ENCODE results near the gene PROC. TPM values are rescaled to one million over a fixed set of nuclear protein-coding genes. Genes with fewer than 3 reads are reported as not detected.

Gene PROC
- total and polyA plus RNA-seq, 9 of the 15 experiments (the other 6 are each of a cell fraction or from before 2014, with no cell fraction given), result not detected

- no peak for TF ChIP-seq ZNF277 (CRISPR knock-in tag; IDR thresholded peaks at IDR 0.05; ENCODE audit: borderline replicate concordance)
- peak; percentile 36 for TF ChIP-seq RBM25 (IDR thresholded peaks at IDR 0.05; ENCODE audit: low read depth, low read length, severe bottlenecking)
- 0 out of 2 replicates have a peak, but pooled peaks have one; percentile 42 for TF ChIP-seq CREB3L1 (IDR thresholded peaks at IDR 0.05; ENCODE audit: borderline replicate concordance, low read depth)
- no peak for TF ChIP-seq CHD1 (IDR thresholded peaks at IDR 0.05; ENCODE audit: low read length)
- TF ChIP-seq SREBF2 (CRISPR knock-in tag; IDR thresholded peaks at IDR 0.05), result no peak
- no peak for TF ChIP-seq KLF16 (IDR thresholded peaks at IDR 0.05)
- TF ChIP-seq ZNF699 (CRISPR knock-in tag; IDR thresholded peaks at IDR 0.05; ENCODE audit: insufficient replicate concordance), result no peak
- TF ChIP-seq ZBTB9 (CRISPR knock-in tag; IDR thresholded peaks at IDR 0.05), result peak; percentile 38; the same call in 1 of the 2 replicates
- no peak for TF ChIP-seq BRD4 (IDR thresholded peaks at IDR 0.05)
- no peak for TF ChIP-seq ZC3H8 (IDR thresholded peaks at IDR 0.05)
- no peak for TF ChIP-seq PTRF (tag; IDR thresholded peaks at IDR 0.05)
- no peak for TF ChIP-seq SIRT6 (IDR thresholded peaks at IDR 0.05; ENCODE audit: low read depth, low read length)
- no peak for TF ChIP-seq ZNF12 (CRISPR knock-in tag; IDR thresholded peaks at IDR 0.05)
- TF ChIP-seq ZMIZ1 (IDR thresholded peaks at IDR 0.05; ENCODE audit: low read depth in 2 of 2, low read length in 2 of 2), result 0 out of 4 replicates have a peak, but pooled peaks of 1 of the 2 experiments have one; percentile 26
- TF ChIP-seq UBTF (IDR thresholded peaks at IDR 0.05; ENCODE audit: borderline replicate concordance in 1 of 2, low read depth in 2 of 2, low read length in 2 of 2), result peak in 1 of 2 experiments; percentile 61; a peak in 1 of 4 replicates
These were observed 10.0 kb upstream of the PROC start (continued) for GRCh38 chr2:127408004-127408806.
